RWPE1 (cell line): ENCODE data around the gene ZNF222.

Experiments
- CTCF ChIA-PET: fragments of 350-600 bp; sonication (Branson Sonifier 250); formaldehyde crosslinking; extraction: SDS; loops from one replicate; lab custom pipeline; 2021; lab: Yijun Ruan, JAX
- POLR2A ChIA-PET: fragments of 400-600 bp; formaldehyde crosslinking; extraction: SDS; loops from one replicate; lab custom pipeline; 2020; ENCODE audit warnings: antibody characterized with exemption; ENCODE audit not compliant: low non-redundant PET; lab: Yijun Ruan, JAX
- DNase-seq: peaks from one replicate; pipeline ENCODE4 v3.0.0; 2012; ENCODE audit warnings: low spot score
- H3K27ac ChIP-seq: fragments of 450-650 bp; 2 replicates; pipeline ENCODE4 v1.5.1; 2017
- TF ChIP-seq, protein P1 (sequence below): fragments of 450-650 bp; conservative IDR thresholded peaks from 2 replicates; pipeline ENCODE4 v1.5.1; 2017; ENCODE audit warnings: low read depth, mild to moderate bottlenecking

The ZNF222 gene

DNA sequence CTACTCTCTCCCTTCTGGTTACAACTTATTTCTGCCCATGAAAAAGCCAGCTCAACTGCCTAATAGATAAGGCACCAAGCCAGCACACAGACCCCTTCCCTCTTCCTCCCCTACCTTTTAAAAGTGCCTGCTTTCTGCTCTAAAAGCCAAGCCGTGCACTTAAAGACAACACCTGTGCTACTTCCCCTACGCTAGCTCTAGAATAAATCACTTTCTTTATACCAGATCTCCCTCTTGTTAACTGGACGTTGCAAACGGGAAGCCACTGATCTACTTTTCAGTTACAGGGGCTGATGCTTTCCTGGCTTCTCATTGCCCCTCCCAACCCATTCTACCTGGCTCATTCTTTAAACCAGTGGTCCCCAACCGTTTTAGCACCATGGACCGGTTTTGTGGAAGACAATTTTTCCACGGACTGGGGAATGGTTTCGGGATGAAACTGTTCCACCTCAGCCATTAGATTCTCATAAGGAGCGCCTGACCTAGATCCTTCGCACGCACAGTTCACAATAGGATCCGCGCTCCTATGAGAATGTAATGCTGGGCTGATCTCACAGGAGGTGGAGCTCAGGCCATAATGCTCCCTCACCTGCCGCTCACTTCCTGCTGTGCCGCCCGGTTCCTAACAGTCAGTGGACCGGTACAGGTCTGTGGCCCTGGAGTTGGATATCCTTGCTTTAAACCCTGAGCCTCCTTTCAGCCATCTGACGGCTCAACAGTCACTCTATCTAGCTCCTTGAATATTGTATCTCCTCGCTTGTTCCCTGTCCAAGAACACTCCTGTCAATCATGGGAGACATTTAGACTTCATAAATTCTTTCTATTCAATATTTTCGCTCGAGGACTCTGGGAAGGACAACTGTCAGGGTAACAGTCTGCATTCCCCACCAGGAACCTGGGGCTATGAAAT lies 25.8 kb downstream of the ZNF222 start:
- ChIA-PET POLR2A (interaction anchor here (0.6 kb wide), 1 partner anchor 27 kb away, joined by 8 read pairs; no protein-coding TSS in a partner anchor), CTCF (interaction anchor here (0.6 kb wide), 1 partner anchor 155 kb away, joined by 3 read pairs; no protein-coding TSS in a partner anchor)
- H3K27ac ChIP-seq: peak overlapping the region; percentile 69
- TF ChIP-seq, protein P1, sequence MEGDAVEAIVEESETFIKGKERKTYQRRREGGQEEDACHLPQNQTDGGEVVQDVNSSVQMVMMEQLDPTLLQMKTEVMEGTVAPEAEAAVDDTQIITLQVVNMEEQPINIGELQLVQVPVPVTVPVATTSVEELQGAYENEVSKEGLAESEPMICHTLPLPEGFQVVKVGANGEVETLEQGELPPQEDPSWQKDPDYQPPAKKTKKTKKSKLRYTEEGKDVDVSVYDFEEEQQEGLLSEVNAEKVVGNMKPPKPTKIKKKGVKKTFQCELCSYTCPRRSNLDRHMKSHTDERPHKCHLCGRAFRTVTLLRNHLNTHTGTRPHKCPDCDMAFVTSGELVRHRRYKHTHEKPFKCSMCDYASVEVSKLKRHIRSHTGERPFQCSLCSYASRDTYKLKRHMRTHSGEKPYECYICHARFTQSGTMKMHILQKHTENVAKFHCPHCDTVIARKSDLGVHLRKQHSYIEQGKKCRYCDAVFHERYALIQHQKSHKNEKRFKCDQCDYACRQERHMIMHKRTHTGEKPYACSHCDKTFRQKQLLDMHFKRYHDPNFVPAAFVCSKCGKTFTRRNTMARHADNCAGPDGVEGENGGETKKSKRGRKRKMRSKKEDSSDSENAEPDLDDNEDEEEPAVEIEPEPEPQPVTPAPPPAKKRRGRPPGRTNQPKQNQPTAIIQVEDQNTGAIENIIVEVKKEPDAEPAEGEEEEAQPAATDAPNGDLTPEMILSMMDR: no peak
- DNase-seq: no peak

DNA sequence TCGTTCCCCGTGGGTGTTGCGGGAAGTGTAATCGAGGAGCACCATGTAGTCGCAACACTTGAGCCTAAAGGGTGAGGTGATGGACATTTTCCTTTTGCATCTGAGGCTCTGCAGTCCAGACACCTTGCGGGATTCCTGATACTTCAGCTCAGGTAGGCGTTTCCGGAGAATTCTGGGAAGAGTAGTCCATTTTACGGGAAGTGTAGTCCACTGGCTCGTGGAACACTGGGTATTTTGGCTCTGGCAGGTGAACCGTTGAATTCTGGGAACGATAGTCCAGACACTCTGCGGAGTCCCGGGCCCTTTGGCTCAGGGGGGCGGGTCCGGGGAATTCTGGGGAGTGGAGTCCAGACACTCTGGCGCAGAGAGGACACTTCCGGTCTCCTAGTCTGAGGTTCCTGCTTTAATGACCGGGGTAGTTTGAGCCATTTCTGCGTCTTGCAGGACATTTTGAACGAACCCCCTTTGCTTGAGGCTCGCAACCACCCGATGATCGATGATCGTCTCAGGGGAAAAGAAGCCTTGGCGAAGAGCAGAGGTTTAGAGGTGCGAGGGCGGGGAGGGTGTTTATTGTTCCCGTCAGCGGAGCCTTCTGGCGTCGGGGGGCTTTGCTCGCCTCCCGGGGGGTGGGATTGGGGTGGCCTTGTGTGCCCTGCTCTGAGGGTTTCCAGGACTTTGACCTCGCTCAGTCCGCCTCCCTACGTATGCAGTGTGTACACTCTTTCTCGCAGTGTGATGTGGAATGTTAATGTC lies 26.6 kb downstream of the ZNF222 start, which contains the start of gene ZNF223:
ZNF223 (plus strand) TSS at position 387 of the 753 bp plus-strand sequence. CDS start 3,141 bp downstream, outside the sequence.
- CTCF ChIA-PET: no interaction called here
- DNase-seq: peak; percentile 94

DNA sequence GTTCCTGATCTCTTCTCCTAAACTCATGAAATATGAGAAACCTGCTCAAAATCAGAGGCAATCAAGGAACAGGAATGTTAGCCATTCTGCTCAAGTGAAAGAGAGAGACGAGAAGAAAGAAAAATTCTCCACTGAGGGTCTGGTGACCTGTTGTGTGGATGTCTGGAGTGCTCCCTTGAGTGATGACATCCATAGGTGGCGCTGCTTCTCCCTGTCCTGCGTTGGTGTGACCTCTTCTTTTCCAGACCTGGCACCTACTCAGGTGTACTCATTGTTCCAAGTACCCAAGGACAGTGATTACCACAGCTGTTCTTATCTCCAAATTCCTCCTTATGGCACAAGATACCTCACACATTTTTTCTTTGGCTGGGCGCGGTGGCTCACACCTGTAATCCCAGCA lies 30.7 kb downstream of the ZNF222 start:
- ChIA-PET CTCF (no interaction called here), POLR2A (no interaction called here)
- TF ChIP-seq, protein P1: no peak
- H3K27ac ChIP-seq: no peak overlapping the region
- no peak for DNase-seq

More for the DNA sequence above, 26.6 kb downstream of the ZNF222 start, which contains the start of gene ZNF223:
- POLR2A ChIA-PET: interaction anchor here (0.6 kb wide), 1 partner anchor 26 kb away, joined by 8 read pairs; no protein-coding TSS in a partner anchor
- TF ChIP-seq, protein P1: no peak
- H3K27ac ChIP-seq: peak within 1 kb of the TSS; percentile 69

DNA sequence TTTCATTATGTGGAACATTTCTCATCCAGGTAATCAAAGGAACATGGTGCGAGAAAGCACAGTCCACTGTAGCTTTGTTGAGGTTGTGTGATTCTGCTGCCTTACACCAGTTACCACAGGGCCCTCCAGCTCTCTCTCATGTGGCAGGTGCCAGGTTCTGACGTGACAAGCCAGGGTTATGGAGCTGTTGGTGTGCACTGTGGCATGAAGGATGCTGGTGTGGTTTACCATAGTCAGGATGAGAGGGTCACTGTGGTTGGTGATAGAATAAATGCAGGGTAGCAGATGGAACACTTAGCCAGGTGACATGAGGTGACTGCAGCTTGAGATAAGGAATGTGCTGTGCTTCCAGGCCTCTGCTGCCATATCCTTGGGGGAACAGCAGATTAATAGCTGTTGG lies 34.0 kb downstream of the ZNF222 start:
- CTCF ChIA-PET: no interaction called here
- TF ChIP-seq, protein P1: no peak
- POLR2A ChIA-PET: no interaction called here
- DNase-seq: no peak
- no peak overlapping the region for H3K27ac ChIP-seq

DNA sequence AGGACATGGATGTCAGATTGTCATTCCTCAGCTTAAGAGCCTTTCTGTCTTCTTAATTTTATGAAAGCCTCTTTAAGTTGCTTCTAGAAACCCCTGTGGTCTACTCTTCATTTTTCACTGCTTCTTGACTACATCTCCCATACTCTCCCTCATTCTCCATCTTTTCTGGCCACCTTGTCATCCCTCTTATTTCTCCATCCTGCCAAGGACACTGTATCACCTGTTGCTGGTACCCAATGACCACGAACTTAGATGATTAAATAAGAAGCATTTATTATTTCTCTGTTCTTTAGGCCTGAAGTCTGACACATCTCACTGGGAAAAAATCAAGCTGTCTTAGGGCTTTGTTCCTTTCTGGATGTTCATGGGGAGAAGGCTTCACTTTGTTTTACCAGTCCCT lies 35.9 kb downstream of the ZNF222 start:
- no peak overlapping the region for H3K27ac ChIP-seq
- no peak for DNase-seq
- TF ChIP-seq, protein P1: no peak
- CTCF ChIA-PET: no interaction called here
- POLR2A ChIA-PET: no interaction called here

DNA sequence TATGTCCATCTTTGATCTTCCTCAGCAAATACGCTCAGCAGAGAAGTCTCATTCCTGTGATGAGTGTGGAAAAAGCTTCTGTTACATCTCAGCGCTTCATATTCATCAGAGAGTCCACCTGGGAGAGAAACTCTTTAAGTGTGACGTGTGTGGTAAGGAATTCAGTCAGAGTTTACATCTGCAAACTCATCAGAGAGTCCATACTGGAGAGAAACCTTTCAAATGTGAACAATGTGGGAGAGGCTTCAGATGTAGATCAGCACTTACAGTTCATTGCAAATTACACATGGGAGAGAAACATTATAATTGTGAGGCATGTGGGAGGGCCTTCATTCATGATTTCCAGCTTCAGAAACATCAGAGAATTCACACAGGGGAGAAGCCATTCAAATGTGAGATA lies 41.1 kb downstream of the ZNF222 start:
- TF ChIP-seq, protein P1: no peak
- no peak for DNase-seq
- CTCF ChIA-PET: no interaction called here
- no peak overlapping the region for H3K27ac ChIP-seq
- POLR2A ChIA-PET: no interaction called here
